Heart left ventricle (tissue), 13 donors: ENCODE measurements around the gene HTT.

Experiments
- CTCF ChIP-seq, 12 donors: fragments of 200-600 bp; sonication (generic) in 4 of 12; IDR thresholded peaks; one replicate each; pipeline versions ENCODE4 v1.5.0 to v1.8.0; 2018 to 2022; ENCODE audit warnings: antibody characterized with exemption in 12 of 12, mild to moderate bottlenecking in 5 of 12
- POLR2A ChIP-seq, 2 donors: fragments of 450-650 bp; IDR thresholded peaks; one replicate each; pipeline ENCODE4 v1.6.1; 2017; ENCODE audit warnings: antibody characterized with exemption in 2 of 2, mild to moderate bottlenecking in 2 of 2, moderate library complexity in 2 of 2
- donor health status: ischemic (EF 13 %, LVEDD 7.1; RV severe dilation, severe dysfunction).
- donor health status: DM: no; HTN: yes; CAD: no.
- donor health status: DM: no; HTN: no; CAD: no.
- donor health status: ischemic (EF 25% LVEDD 6.9; RV normal size, moderate dysfunction).
- donor health status: ischemic (EF 25% LVEDD 5.7; RV mildly dilated, moderate dysfunction).
- donor health status: ischemic (EF 35%, LVEDD 5.7; RV mildly dilated, moderate dysfunction).
- donor health status: nonischemic (EF 11% LVEDD 7.7; RV severe dilation, severe dysfunction).
- donor health status: DM: yes; HTN: yes; CAD: no.
- donor health status: PGD.
- donor health status: ischemic (EF 29% LVEDD 5.4; RV normal size, mild dysfunction).
- donor health status: nonischemic (EF 23%, LVEDD 6.1; RV moderate dilation, normal function).

- no peak for TF ChIP-seq CTCF (IDR thresholded peaks at IDR 0.05)
- no peak for TF ChIP-seq POLR2A (IDR thresholded peaks at IDR 0.05)
Observed at GRCh38 chr4:3239303-3239702, 164.8 kb downstream of the HTT start.
